GM18526 (cell line): ENCODE measurements around the gene PARD3B.

ENCODE experiments used
- POLR2A ChIP-seq: IDR thresholded peaks from 3 replicates; pipeline ENCODE4 v1.6.1; 2011; ENCODE audit not compliant: insufficient read length; ENCODE audit errors: extremely low read depth

The PARD3B gene

DNA sequence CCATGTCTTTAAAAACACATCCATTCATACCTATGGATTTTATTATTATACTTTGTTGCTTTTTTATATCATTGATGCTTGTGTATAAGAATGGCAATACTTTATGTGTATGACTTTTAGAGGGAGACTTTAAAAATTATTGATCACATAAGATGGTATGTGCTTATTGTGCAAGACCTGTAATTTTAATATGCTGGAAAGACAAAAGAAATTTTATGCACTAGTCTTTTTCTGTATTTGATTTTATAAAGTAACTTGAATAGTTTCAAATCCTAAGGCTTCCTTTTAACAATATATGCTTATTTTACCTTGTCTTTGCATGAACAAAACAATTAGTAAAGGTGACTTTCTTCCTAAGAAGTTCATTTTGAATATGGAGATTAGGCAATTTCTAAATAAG, 226.4 kb downstream of the PARD3B start:
- no peak for TF ChIP-seq POLR2A

DNA sequence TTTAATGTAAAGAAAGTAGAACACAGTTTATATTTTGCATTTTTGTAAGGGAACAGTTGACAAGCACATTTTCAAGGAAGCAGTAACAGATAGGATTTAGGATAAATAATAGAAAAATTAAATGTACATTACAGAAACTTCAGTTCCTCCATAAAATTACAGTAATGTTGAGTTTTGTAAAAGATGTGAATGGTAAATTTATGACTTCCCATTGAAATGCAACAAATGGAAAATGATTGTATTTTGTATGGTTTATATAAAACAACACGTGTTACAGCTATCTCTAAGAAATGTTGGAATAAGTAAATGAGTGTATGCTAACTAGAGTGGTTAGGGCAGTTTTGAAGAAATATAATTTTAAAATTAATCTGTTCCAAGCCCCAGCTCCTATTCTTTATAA, 227.3 kb downstream of the PARD3B start:
- no peak for TF ChIP-seq POLR2A

DNA sequence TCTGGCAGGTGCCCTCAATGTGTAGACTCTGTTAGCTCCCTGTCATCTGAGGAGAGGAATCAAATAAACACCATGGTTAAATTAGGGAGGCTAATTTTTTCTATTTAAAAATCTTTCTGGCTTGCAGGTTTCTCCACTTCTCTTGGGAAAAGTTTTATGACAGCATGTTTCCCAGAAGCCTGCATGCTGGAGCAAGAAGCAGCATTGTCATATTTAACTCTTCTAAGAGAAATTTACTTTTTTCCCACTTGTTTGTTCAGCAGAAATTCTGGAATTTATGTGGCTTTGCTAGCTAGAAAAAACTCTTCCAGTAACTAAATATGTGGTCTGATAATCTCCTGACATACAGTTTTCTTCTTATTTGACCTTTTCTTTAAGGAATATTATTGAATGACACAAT, 230.5 kb downstream of the PARD3B start:
- no peak for TF ChIP-seq POLR2A

DNA sequence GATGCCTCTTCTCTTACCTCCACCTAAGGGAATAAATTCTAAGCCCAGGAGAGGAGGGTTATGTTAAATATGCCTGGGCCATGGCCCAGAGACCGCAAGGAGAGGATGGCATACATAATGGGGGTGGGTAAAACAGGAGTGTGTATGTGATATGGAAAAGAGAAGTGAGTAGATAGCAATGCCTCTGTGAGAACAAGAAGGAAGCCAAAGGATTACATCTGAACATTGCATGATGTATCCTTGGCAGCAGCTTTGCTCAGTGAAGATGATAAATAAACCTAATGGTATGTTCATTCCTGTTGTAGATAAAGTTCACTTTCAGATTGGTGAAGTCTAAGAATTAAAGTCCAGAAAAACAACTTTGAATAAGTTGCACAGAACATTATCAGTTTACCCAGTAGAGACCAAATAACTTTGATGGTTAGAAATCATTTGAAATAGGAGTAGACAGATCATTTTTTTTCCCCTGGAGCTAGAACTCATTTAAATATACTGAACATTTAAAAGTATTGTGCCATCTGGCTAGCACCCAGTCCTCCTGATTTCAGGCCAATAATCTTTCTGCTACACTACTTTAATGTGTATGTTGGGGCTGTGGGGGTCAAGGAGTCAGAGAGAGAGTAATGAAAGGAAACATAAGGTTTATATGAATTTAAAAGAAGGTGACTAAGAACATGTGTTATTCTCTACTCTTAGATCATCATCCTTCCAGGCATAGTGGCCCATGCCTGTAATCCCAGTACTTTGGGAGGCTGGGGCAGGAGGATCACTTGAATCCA, 231.7 kb downstream of the PARD3B start:
- no peak for TF ChIP-seq POLR2A

DNA sequence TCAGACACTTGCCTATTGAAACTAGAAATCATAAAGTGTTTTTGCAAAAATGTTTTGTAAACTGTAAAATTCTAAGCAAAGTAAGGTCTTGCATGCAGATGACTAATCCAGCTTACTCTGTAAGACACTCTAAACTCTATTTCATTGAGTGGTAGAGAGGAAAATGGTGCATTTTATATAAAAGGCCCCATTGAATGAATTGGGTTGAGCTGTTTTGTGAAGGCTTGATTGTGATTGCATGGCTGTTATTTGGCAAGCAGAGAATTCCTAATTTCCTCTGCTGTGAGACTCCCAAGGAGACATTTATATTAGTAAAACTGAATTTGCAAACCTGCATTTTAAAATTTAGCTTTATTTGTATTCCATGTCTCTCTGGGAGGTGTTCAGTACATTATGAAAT, 234.5 kb downstream of the PARD3B start:
- no peak for TF ChIP-seq POLR2A

DNA sequence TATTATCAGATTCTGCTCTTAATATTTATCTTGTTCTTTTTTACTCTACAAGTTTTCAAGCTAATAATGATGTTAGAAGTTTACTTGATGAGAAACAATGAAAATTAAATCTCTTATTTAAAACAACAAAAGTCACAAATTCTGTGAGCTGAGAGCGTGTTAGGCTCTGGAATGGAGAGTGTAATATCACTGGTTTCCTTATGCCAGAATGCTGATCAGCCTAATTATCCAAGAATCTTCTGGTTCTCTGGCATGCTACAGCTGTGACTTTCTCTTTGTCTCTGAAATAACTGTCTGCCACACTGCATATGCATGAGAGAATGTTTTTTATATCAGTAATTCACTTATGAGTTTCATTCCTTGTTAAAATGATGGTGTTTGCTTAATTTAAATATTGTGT, 236.7 kb downstream of the PARD3B start:
- no peak for TF ChIP-seq POLR2A

DNA sequence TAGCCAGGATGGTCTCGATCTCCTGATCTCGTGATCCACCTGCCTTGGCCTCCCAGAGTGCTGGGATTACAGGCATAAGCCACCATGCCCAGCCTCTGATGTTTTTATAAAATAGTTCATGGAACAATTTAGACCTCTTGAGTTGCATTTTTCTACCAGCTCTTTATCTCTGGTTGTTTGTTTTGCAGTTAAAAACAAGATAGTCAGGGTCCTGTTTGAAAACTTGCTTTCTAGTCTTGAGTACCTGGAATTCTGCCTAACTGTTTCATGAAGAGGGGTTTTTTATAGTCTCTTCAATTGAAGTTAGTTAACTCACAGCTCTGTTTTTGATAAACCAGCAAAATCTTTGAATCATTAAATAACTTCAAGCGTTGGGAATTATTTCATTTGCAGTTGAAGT, 244.8 kb downstream of the PARD3B start:
- TF ChIP-seq POLR2A, result no peak

DNA sequence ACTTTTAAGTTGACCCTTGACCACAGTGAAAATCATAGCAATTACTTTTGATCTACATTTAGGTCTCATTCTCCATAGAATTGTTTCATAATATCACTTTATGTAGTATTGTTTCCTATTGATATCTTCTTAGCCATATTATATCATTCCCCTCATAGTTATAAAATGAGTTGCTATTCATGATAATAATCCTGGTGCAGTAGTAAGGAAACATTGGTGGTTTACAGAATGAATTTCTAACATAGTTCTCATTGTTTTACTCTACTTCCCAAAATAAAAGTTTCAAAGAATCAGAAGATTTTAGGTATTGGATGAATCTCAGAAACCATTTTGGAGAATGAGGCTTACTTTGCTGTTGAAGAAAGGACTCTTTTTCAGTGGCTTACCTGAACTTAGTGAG, 246.0 kb downstream of the PARD3B start:
- TF ChIP-seq POLR2A, result no peak

GRCh38 chr2:204794624-204795023, 249.3 kb downstream of the PARD3B start:
- no peak for TF ChIP-seq POLR2A

- TF ChIP-seq POLR2A, result no peak
Observed at GRCh38 chr2:204795156-204795555, 249.9 kb downstream of the PARD3B start.

GRCh38 chr2:204796581-204796980, 251.3 kb downstream of the PARD3B start:
- no peak for TF ChIP-seq POLR2A

DNA sequence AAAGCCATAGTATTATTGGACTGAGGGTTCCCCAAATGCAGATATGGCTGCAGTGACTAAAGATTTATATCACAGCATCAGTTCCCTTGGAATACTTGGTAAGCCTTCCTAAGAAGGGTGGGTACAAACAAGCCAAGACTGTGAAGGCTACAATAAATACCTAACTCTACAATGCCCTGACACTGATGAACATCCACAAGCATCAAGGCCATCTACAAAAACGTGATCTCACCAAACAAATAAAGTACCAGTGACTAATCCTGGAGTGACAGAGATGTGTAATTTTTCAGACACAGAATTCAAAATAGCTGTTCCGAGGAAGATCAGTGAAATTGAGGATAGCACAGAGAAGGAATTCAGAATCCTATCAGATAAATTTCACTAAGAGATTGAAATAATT, 254.5 kb downstream of the PARD3B start:
- TF ChIP-seq POLR2A, result no peak

DNA sequence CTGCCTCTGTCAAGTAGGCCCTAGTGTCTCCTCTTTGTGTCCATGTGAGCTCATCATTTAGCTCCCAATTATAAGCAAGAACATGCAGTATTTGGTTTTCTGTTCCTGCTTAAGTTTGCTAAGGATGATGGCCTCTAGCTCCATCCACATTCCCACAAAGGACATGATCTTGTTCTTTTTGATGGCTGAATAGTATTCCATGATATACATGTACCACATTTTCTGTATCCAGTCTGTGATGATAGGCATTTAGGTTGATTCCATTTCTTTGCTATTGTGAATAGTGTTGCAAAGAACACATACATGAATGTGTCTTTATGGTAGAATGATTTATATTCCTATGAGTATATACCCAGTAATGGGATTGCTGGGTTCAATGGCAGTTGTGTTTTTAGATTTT, 263.2 kb downstream of the PARD3B start:
- no peak for TF ChIP-seq POLR2A

- no peak for TF ChIP-seq POLR2A
Observed at GRCh38 chr2:204824751-204825453, 279.6 kb downstream of the PARD3B start.

GRCh38 chr2:204825681-204826080, 280.4 kb downstream of the PARD3B start:
- no peak for TF ChIP-seq POLR2A

DNA sequence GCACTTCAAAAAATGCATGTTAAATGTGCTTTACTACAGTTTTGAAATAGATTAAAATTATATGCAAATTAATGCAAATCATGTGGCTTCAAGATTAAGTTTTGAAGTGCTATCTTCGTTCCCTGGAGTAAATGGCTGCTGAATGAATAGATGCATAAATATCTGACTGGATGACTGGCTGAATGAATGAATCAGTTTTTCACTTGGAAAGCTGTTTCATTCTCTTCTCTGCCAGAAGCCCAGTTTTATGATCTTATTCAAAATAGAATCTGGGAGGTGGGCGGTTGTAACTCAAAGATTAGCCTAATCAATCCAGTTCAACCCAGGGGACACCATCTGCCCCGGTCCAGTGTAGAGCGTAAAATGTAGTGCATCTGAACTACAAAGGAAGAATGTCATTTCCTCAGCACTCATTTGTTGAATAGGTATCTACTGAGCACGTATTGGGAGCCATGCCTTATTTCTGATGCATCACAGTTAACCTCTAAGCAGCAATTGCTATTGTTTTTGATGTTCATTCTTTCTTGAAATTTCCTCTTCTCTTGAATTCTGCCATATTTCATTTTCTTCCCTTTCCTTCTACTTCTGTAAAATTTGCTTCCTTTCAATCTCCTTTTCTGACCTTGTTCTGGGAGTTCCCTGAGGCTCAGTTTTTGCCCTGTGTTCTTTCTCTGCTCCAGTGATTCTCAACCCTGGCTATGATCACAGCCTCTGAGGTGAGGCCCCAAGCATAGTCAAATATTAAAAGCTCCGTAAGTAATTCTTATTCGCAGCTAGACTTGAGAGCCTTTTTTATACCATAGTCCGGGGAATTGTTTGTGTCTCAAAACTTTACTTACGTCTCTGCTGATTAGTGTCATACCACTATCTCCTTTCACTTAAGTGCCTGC, 282.7 kb downstream of the PARD3B start:
- no peak for TF ChIP-seq POLR2A
